A549 (cell line): Measurements from ENCODE around the gene PGA5. TPM values are rescaled to one million over a fixed set of nuclear protein-coding genes. Genes with fewer than 3 reads are reported as not detected.
"Not testable (repeated sequence)": the region's sequence is repeated elsewhere in the genome, so short reads cannot be mapped to it uniquely, and the experiment has no call there.

ENCODE experiments used
- ATAC-seq, 2 experiments: fragments of 200-7000 bp in 1 of 2; fragments of >200 bp in 1 of 2; cut with Nextera tagmentation in 1 of 2; cut with Tn5 transposase in 1 of 2; 3 replicates each; pipeline versions ENCODE4 v1.8.0 to v1.9.1; 2018 to 2020; ENCODE audit warnings: mild to moderate bottlenecking in 1 of 2, moderate library complexity in 1 of 2
- CTCF ChIA-PET: fragments of 300-600 bp; sonication (Branson Sonifier 250); formaldehyde crosslinking; extraction: SDS; loops from one replicate; lab custom pipeline; 2021; ENCODE audit warnings: antibody characterized with exemption, inconsistent platforms; lab: Yijun Ruan, JAX
- POLR2A ChIA-PET: fragments of 350-600 bp; formaldehyde crosslinking; extraction: SDS; loops from one replicate; lab custom pipeline; 2021; ENCODE audit warnings: antibody characterized with exemption, inconsistent platforms; lab: Yijun Ruan, JAX
- DNase-seq, 2 experiments: peaks; one replicate each; pipeline versions ENCODE4 v3.0.0 to v3.0.0-alpha.2; 2011 to 2016; ENCODE audit warnings: low read depth in 1 of 2, low spot score in 1 of 2
- FAIRE-seq: peaks from 2 replicates; lab custom pipeline; 2011; peaks lifted over from hg19 to GRCh38; lab: Jason Lieb, UNC
- H3K27ac ChIP-seq, 2 experiments: fragments of >200 bp; sonication (Bioruptor Twin); formaldehyde crosslinking; 3 replicates each; pipeline ENCODE4 v1.5.1; 2016 to 2017
- H3K4me1 ChIP-seq: fragments of >200 bp; sonication (Bioruptor Twin); formaldehyde crosslinking; 3 replicates; pipeline ENCODE4 v1.6.1; 2016
- H3K4me2 ChIP-seq: fragments of >200 bp; sonication (Bioruptor Twin); formaldehyde crosslinking; 3 replicates; pipeline ENCODE4 v1.6.1; 2016
- H3K4me3 ChIP-seq: fragments of >200 bp; sonication (Bioruptor Twin); formaldehyde crosslinking; 3 replicates; pipeline ENCODE4 v1.5.1; 2016
- H3K9me3 ChIP-seq: fragments of >200 bp; sonication (Bioruptor Twin); formaldehyde crosslinking; 3 replicates; pipeline ENCODE4 v1.6.1; 2016
- BHLHE40 ChIP-seq: IDR thresholded peaks from 2 replicates; pipeline ENCODE4 v1.6.1; 2012; ENCODE audit warnings: low read depth, low read length, inconsistent platforms
- CBX8 ChIP-seq: fragments of 200-600 bp; sonication (generic); IDR thresholded peaks from 2 replicates; pipeline ENCODE4 v1.6.1; 2016
- CEBPB ChIP-seq, 2 experiments: fragments of >200 bp in 1 of 2; sonication (Bioruptor Twin) in 1 of 2; formaldehyde crosslinking in 1 of 2; IDR thresholded peaks; 2 replicates each; pipeline ENCODE4 v1.6.1; 2012 to 2016
- CHD4 ChIP-seq: fragments of 200-600 bp; sonication (generic); IDR thresholded peaks from 2 replicates; pipeline ENCODE4 v1.6.1; 2016; ENCODE audit warnings: antibody characterized with exemption, mild to moderate bottlenecking, borderline replicate concordance
- EHMT2 ChIP-seq: fragments of 200-600 bp; sonication (generic); IDR thresholded peaks from 2 replicates; pipeline ENCODE4 v1.6.1; 2016; ENCODE audit warnings: antibody characterized with exemption, low read depth, mild to moderate bottlenecking, moderate library complexity
- ESRRA ChIP-seq: fragments of 150-350 bp; IDR thresholded peaks from 2 replicates; pipeline ENCODE4 v1.6.1; 2014; ENCODE audit warnings: mild to moderate bottlenecking, low read length, borderline replicate concordance
- FOSL2 ChIP-seq, 2 experiments: fragments of 450-650 bp in 1 of 2; fragments of >200 bp in 1 of 2; sonication (Bioruptor Twin) in 1 of 2; formaldehyde crosslinking; IDR thresholded peaks; 2 replicates each; pipeline versions ENCODE4 v1.5.0 to v1.6.1; 2016 to 2020; ENCODE audit warnings: mild to moderate bottlenecking in 1 of 2, moderate library complexity in 1 of 2
- HEYL ChIP-seq: fragments of 250-450 bp; sonication (Bioruptor Pico); IDR thresholded peaks from 2 replicates; pipeline ENCODE4 v1.8.0; 2021; ENCODE audit warnings: mild to moderate bottlenecking, moderate library complexity
- HOXA7 ChIP-seq: fragments of 250-450 bp; sonication (Bioruptor Pico); IDR thresholded peaks from 2 replicates; pipeline ENCODE4 v1.5.0; 2020; ENCODE audit warnings: mild to moderate bottlenecking, moderate library complexity
- HOXB13 ChIP-seq: fragments of 250-450 bp; sonication (Bioruptor Pico); IDR thresholded peaks from 2 replicates; pipeline ENCODE4 v1.5.0; 2020; ENCODE audit warnings: low read depth, mild to moderate bottlenecking, moderate library complexity
- HOXB5 ChIP-seq: fragments of 250-450 bp; sonication (Bioruptor Pico); IDR thresholded peaks from 2 replicates; pipeline ENCODE4 v1.5.0; 2020; ENCODE audit warnings: mild to moderate bottlenecking, moderate library complexity
- JUNB ChIP-seq: fragments of >200 bp; sonication (Bioruptor Twin); formaldehyde crosslinking; IDR thresholded peaks from 2 replicates; pipeline ENCODE4 v1.6.1; 2016
- KDM5A ChIP-seq: fragments of 200-600 bp; sonication (generic); IDR thresholded peaks from 2 replicates; pipeline ENCODE4 v1.6.1; 2016; ENCODE audit warnings: antibody characterized with exemption, mild to moderate bottlenecking
- NR3C1 ChIP-seq: fragments of >200 bp; sonication (Bioruptor Twin); formaldehyde crosslinking; IDR thresholded peaks from 3 replicates; pipeline ENCODE4 v1.6.1; 2017
- PHF8 ChIP-seq: fragments of 200-600 bp; sonication (generic); IDR thresholded peaks from 2 replicates; pipeline ENCODE4 v1.6.1; 2016; ENCODE audit warnings: low read depth, mild to moderate bottlenecking, antibody characterized with exemption, moderate library complexity, borderline replicate concordance
- POLR2A ChIP-seq: IDR thresholded peaks from 2 replicates; pipeline ENCODE4 v1.6.1; 2012; ENCODE audit warnings: mild to moderate bottlenecking, low read length
- RAD21 ChIP-seq, 2 experiments: fragments of >200 bp in 1 of 2; sonication (Bioruptor Twin) in 1 of 2; formaldehyde crosslinking in 1 of 2; IDR thresholded peaks in 1 of 2; conservative IDR thresholded peaks in 1 of 2; 2 replicates in 1 of 2; 3 replicates in 1 of 2; pipeline ENCODE4 v1.6.1; 2012 to 2018; ENCODE audit warnings: inconsistent platforms in 1 of 2
- RNF2 ChIP-seq: fragments of 200-600 bp; sonication (generic); IDR thresholded peaks from 2 replicates; pipeline ENCODE4 v1.6.1; 2016; ENCODE audit warnings: low read depth, mild to moderate bottlenecking, antibody characterized with exemption, moderate library complexity, borderline replicate concordance
- SMC3 ChIP-seq: fragments of >200 bp; sonication (Bioruptor Twin); formaldehyde crosslinking; IDR thresholded peaks from 3 replicates; pipeline ENCODE4 v1.6.1; 2018; ENCODE audit warnings: inconsistent platforms
- TP53 ChIP-seq: fragments of 250-450 bp; sonication (Bioruptor Pico); IDR thresholded peaks from 2 replicates; pipeline ENCODE4 v1.5.0; 2021; ENCODE audit warnings: mild to moderate bottlenecking, moderate library complexity
- ZC3H11A ChIP-seq: fragments of 450-650 bp; IDR thresholded peaks from 2 replicates; pipeline ENCODE4 v1.6.1; 2014; ENCODE audit warnings: antibody characterized with exemption, mild to moderate bottlenecking
- ZSCAN20 ChIP-seq: fragments of 250-450 bp; sonication (Bioruptor Pico); IDR thresholded peaks from 2 replicates; pipeline ENCODE4 v1.8.0; 2022; ENCODE audit warnings: mild to moderate bottlenecking, moderate library complexity
- WGBS: methylation state at CpG from one replicate; pipeline ENCODE4 v1.1.6; 2017; ENCODE audit errors: missing lambda C conversion rate; 5-methylcytosine and 5-hydroxymethylcytosine counted together
- polyA minus RNA-seq: library from RNA; depleted of rRNA, polyadenylated mRNA; stranded (reverse); fragments of >200 nt; gene quantifications from 2 replicates; pipeline ENCODE4 v1.2.3, GENCODE V29; 2011; rRNA and poly(A)+ RNA removed
- polyA plus RNA-seq, 4 experiments: library from polyadenylated mRNA; depleted of rRNA in 3 of 4; stranded (reverse); fragments of >200 nt; fragmentation: RNase III in 1 of 4; extraction: RNeasy Plus Mini Kit Qiagen cat#74134 plus additional on column Dnase treatment in 1 of 4; gene quantifications; 2 replicates in 3 of 4; 3 replicates in 1 of 4; pipeline ENCODE4 v1.2.3, GENCODE V29; 2011 to 2017

The PGA5 gene
- polyA plus RNA-seq (2011; rRNA removed) (not detected in 2 replicates), polyA plus RNA-seq (2017; fragmentation: RNase III; extraction: RNeasy Plus Mini Kit Qiagen cat#74134 plus additional on column Dnase treatment) (not detected in 3 replicates), polyA minus RNA-seq (not detected in 2 replicates)
- polyA plus RNA-seq (2012; cell fraction: cytosol; rRNA removed), result not detected in 2 replicates
- polyA plus RNA-seq (2012; cell fraction: nucleus; rRNA removed), result not detected in 2 replicates

DNA sequence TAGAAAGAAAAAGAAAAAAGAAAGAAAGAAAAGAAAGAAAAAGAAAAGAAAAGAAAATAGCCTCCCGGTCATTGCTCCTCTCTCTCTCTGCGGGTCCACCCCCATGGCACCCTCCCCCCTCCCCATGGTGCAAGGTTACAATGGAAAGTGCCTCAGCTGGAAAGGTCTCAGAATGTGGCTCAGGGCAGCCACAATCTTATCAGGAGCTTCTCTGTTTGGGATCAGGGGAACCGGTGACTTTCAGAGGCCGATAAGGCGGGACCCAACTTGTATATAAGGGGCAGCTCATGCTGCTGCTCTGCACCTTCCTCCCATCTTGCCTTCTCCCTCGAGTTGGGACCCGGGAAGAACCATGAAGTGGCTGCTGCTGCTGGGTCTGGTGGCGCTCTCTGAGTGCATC is at the start of gene PGA5:
Gene PGA5, plus strand, starts transcription at position 301 of the 400 bp plus-strand sequence. Its CDS starts 52 bp downstream, at position 353.
- H3K27ac ChIP-seq, H3K4me2 ChIP-seq, DNase-seq, H3K4me3 ChIP-seq, FAIRE-seq, CTCF ChIA-PET, POLR2A ChIA-PET, H3K9me3 ChIP-seq, H3K4me1 ChIP-seq: not testable (repeated sequence)
- WGBS, result no CpG with 5 or more reads among the region's 8 CpGs
- peak in 1 of 2 experiments; percentile 15; a peak in 2 of 6 replicates for ATAC-seq

DNA sequence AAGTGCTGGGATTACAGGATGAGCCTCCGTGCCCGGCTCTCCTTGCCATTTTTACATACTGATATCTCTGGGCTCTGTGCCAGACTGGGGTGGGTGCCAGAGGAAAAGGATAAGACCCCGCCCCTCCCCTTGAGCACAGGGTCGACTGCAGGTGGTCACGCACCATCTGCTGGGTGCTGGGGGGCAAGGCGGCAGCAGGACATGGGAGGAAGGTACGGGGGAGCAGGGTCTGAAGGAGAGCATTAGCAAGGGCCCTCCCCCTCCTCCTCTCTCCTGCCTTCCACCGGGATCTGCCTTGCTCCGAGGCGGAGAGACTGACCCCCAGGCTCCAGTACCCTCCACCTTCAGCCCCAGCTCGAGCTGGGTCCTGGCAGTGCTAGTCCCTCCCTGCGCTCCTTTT is 47.4 kb upstream of the PGA5 start:
- H3K4me2 ChIP-seq, result no peak overlapping the region
- DNase-seq, result no peak
- TF ChIP-seq BHLHE40 (no peak), HOXA7 (CRISPR knock-in tag) (no peak), ZC3H11A (no peak), KDM5A (no peak)
- no peak overlapping the region for H3K27ac ChIP-seq
- H3K4me3 ChIP-seq, result no peak overlapping the region
- H3K9me3 ChIP-seq, result 0 out of 3 replicates have a peak, but pooled peaks cover 5% of the 10 kb centered on the region
- 38% methylated on average over 12 of the region's 12 CpGs for WGBS
- H3K4me1 ChIP-seq, result no peaks in the 10 kb centered on the region
- POLR2A ChIA-PET, result no interaction called here
- peak in 1 of 2 experiments; percentile 50; a peak in 3 of 6 replicates for ATAC-seq
- CTCF ChIA-PET, result no interaction called here
- FAIRE-seq, result no peak

DNA sequence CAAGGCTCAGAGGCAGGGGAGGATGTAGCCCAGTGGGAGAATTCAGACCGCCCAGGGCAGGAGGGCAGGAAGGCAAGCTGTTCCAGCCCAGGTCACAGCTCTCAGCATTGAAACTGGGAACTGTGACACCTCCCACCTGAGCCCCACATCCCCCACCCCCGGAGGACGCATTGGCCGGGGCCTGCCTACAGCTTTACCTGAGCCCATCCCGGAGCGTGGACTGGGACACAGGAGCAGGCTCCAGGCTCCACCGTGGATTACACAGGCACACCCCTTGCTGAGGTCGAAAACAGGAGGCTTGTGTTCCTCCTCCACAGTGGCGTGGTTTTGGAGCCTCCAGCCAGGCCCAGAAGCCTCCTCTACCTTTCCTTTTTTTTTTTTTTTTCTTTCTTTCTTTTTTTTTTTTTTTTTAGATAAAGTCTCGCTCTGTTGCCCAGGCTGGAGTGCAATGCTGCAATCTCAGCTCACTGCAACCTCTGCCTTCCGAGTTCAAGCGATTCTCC is 46.8 kb upstream of the PGA5 start:
- H3K4me2 ChIP-seq, result no peak overlapping the region
- no peak for TF ChIP-seq ZSCAN20
- no peak for TF ChIP-seq HEYL
- no peak for TF ChIP-seq HOXB13 (CRISPR knock-in tag)
- no peak for TF ChIP-seq EHMT2
- no peak for TF ChIP-seq PHF8
- TF ChIP-seq HOXB5 (CRISPR knock-in tag), result no peak
- TF ChIP-seq ESRRA, result no peak
- no peak for TF ChIP-seq POLR2A
- TF ChIP-seq FOSL2 (IDR thresholded peaks at IDR 0.05), result no peak
- TF ChIP-seq FOSL2 (CRISPR knock-in tag; IDR thresholded peaks at IDR 0.05), result no peak
- no peak for TF ChIP-seq JUNB
- no peak for TF ChIP-seq TP53 (CRISPR knock-in tag)
- TF ChIP-seq RAD21 (conservative IDR thresholded peaks at IDR 0.05 in 1 of 2, IDR thresholded peaks at IDR 0.05 in 1 of 2), result no peak
- TF ChIP-seq SMC3, result no peak
- no peak for TF ChIP-seq BHLHE40
- TF ChIP-seq CEBPB (IDR thresholded peaks at IDR 0.05), result no peak
- TF ChIP-seq CHD4, result no peak
- TF ChIP-seq RNF2, result no peak
- TF ChIP-seq NR3C1, result no peak
- TF ChIP-seq CBX8, result no peak
- no peak overlapping the region for H3K4me3 ChIP-seq
- FAIRE-seq (no peak), ATAC-seq (peak; percentile 63 to 66; a peak in 4 of 6 replicates), DNase-seq (no peak)
- H3K4me1 ChIP-seq, result no peaks in the 10 kb centered on the region
- 0 out of 3 replicates have a peak, but pooled peaks cover 8% of the 10 kb centered on the region for H3K9me3 ChIP-seq
- 69% methylated on average over 12 of the region's 12 CpGs for WGBS
- CTCF ChIA-PET, result no interaction called here
- POLR2A ChIA-PET, result no interaction called here
- H3K27ac ChIP-seq, result no peak overlapping the region
